B cell (primary cell): ENCODE results near the gene KATNBL1.

Experiments used
- EZH2 ChIP-seq: IDR thresholded peaks from 2 replicates; pipeline ENCODE4 v1.6.1; 2012; ENCODE audit warnings: borderline replicate concordance, low read depth, mild to moderate bottlenecking, moderate library complexity, low read length; ENCODE audit not compliant: insufficient read depth, poor library complexity, severe bottlenecking
- TF ChIP-seq, protein P1 (sequence below): fragments of 200-600 bp; IDR thresholded peaks from one replicate; pipeline ENCODE4 v1.8.0; 2022; ENCODE audit warnings: antibody characterized with exemption, mild to moderate bottlenecking

DNA sequence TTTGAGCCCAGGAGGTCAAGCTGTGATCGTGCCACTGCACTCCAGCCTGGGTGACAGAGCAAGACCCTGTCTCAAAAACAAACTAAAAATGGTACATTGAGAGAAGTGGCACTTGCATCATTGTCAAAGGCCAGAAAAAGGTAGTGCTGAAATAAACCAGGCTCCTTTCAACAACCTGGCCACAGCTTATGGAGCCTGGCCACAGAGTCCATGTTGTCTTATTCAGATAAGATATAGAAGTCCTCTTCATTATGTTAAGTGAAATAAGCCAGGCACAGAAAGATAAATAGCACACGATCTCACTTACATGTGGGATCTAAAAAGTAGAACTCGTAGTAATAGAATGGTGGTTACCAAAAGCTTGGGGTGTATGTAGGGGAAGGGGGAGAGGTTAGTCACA is 49.7 kb upstream of the KATNBL1 start:
- TF ChIP-seq, protein P1, sequence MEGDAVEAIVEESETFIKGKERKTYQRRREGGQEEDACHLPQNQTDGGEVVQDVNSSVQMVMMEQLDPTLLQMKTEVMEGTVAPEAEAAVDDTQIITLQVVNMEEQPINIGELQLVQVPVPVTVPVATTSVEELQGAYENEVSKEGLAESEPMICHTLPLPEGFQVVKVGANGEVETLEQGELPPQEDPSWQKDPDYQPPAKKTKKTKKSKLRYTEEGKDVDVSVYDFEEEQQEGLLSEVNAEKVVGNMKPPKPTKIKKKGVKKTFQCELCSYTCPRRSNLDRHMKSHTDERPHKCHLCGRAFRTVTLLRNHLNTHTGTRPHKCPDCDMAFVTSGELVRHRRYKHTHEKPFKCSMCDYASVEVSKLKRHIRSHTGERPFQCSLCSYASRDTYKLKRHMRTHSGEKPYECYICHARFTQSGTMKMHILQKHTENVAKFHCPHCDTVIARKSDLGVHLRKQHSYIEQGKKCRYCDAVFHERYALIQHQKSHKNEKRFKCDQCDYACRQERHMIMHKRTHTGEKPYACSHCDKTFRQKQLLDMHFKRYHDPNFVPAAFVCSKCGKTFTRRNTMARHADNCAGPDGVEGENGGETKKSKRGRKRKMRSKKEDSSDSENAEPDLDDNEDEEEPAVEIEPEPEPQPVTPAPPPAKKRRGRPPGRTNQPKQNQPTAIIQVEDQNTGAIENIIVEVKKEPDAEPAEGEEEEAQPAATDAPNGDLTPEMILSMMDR, result no peak
- no peak for TF ChIP-seq EZH2
